Thymus (tissue), 11 donors: ENCODE data around the gene TGM5. TPM values are rescaled to one million over a fixed set of nuclear protein-coding genes. Genes with fewer than 3 reads are reported as not detected.

ENCODE experiments used
- DNase-seq, 9 donors: peaks; one replicate each; pipeline ENCODE4 v3.0.0-alpha.2; 2013; ENCODE audit warnings: low spot score in 9 of 9, low read depth in 6 of 9, missing footprints in 1 of 9
- H3K27ac ChIP-seq, 2 donors: one replicate each; pipeline ENCODE4 v1.5.1; 2013; ENCODE audit warnings: control low read depth in 1 of 2, low read depth in 1 of 2, low read length in 1 of 2, mild to moderate bottlenecking in 1 of 2, moderate library complexity in 1 of 2
- H3K27me3 ChIP-seq, 2 donors: one replicate each; pipeline ENCODE4 v1.5.1; 2013; ENCODE audit warnings: low read length in 1 of 2; ENCODE audit not compliant: control insufficient read depth in 2 of 2, insufficient read depth in 1 of 2
- H3K36me3 ChIP-seq, 2 donors: one replicate each; pipeline ENCODE4 v1.5.1; 2013; ENCODE audit warnings: low read length in 1 of 2, mild to moderate bottlenecking in 1 of 2, moderate library complexity in 1 of 2; ENCODE audit not compliant: control insufficient read depth in 2 of 2, insufficient read depth in 2 of 2
- H3K4me1 ChIP-seq, 2 donors: one replicate each; pipeline ENCODE4 v1.5.1; 2013; ENCODE audit warnings: low read length in 2 of 2; ENCODE audit not compliant: control insufficient read depth in 2 of 2, insufficient read depth in 2 of 2
- H3K4me3 ChIP-seq, 2 donors: one replicate each; pipeline ENCODE4 v1.5.1; 2013; ENCODE audit warnings: low read length in 2 of 2, control low read depth in 1 of 2, mild to moderate bottlenecking in 1 of 2
- H3K9me3 ChIP-seq, 2 donors: one replicate each; pipeline ENCODE4 v1.5.1; 2013; ENCODE audit warnings: low read length in 1 of 2, mild to moderate bottlenecking in 1 of 2; ENCODE audit not compliant: control insufficient read depth in 2 of 2, insufficient read depth in 1 of 2
- WGBS: extraction: QIAGEN DNeasy Blood & Tissue Kit; methylation state at CpG from one replicate; pipeline ENCODE4 v1.1.7; 2013; 5-methylcytosine and 5-hydroxymethylcytosine counted together
- polyA plus RNA-seq: library from polyadenylated mRNA; stranded (reverse); fragments of 200-250 nt; gene quantifications from one replicate; pipeline ENCODE4 v1.2.3, GENCODE V29; 2013
- total RNA-seq: library from RNA; stranded (reverse); fragments of 120-200 nt; gene quantifications from one replicate; pipeline ENCODE4 v1.2.4, GENCODE V29; 2013
- donor health status: healthy.

Gene TGM5
- total and polyA plus RNA-seq, 2 donors, result 0.19 to 1.2 TPM

GRCh38 chr15:43243020-43243645, 23.6 kb downstream of the TGM5 start:
- Histone ChIP-seq H3K27ac (no peak overlapping the region), H3K36me3 (no peaks in the 10 kb centered on the region), H3K27me3 (no peaks in the 10 kb centered on the region), H3K4me1 (peaks cover 0 to 7% of the 10 kb centered on the region in 2 donors), H3K9me3 (no peaks in the 10 kb centered on the region), H3K4me3 (no peak overlapping the region)
- WGBS, result 96% methylated on average over 2 of the region's 2 CpGs
- no peak for DNase-seq

GRCh38 chr15:43242616-43243015, 24.1 kb downstream of the TGM5 start:
- no peaks in the 10 kb centered on the region for H3K27me3 ChIP-seq
- peaks cover 0 to 7% of the 10 kb centered on the region in 2 donors for H3K4me1 ChIP-seq
- H3K36me3 ChIP-seq, result no peaks in the 10 kb centered on the region
- H3K9me3 ChIP-seq, result no peaks in the 10 kb centered on the region
- H3K4me3 ChIP-seq, result no peak overlapping the region
- H3K27ac ChIP-seq, result no peak overlapping the region
- no peak for DNase-seq
- WGBS, result 90% methylated on average over 5 of the region's 5 CpGs

GRCh38 chr15:43241100-43241499, 25.6 kb downstream of the TGM5 start:
- Histone ChIP-seq H3K27me3 (no peaks in the 10 kb centered on the region), H3K4me3 (no peak overlapping the region), H3K4me1 (peaks cover 0 to 7% of the 10 kb centered on the region in 2 donors), H3K27ac (no peak overlapping the region), H3K9me3 (no peaks in the 10 kb centered on the region), H3K36me3 (no peaks in the 10 kb centered on the region)
- WGBS, result 96% methylated on average over 1 of the region's 1 CpG
- DNase-seq, result no peak

GRCh38 chr15:43239732-43240491, 26.8 kb downstream of the TGM5 start:
- DNase-seq, result no peak
- WGBS, result 41% methylated on average over 7 of the region's 7 CpGs
- peaks cover 0 to 7% of the 10 kb centered on the region in 2 donors for H3K4me1 ChIP-seq
- H3K36me3 ChIP-seq, result no peaks in the 10 kb centered on the region
- no peaks in the 10 kb centered on the region for H3K27me3 ChIP-seq
- H3K9me3 ChIP-seq, result no peaks in the 10 kb centered on the region
- H3K4me3 ChIP-seq, result no peak overlapping the region
- no peak overlapping the region for H3K27ac ChIP-seq

GRCh38 chr15:43238671-43239131, 28.0 kb downstream of the TGM5 start:
- no peaks in the 10 kb centered on the region for H3K36me3 ChIP-seq
- H3K4me3 ChIP-seq, result no peak overlapping the region
- no peak overlapping the region for H3K27ac ChIP-seq
- H3K4me1 ChIP-seq, result peaks cover 0 to 7% of the 10 kb centered on the region in 2 donors
- H3K27me3 ChIP-seq, result no peaks in the 10 kb centered on the region
- no peaks in the 10 kb centered on the region for H3K9me3 ChIP-seq
- WGBS, result 79% methylated on average over 10 of the region's 10 CpGs
- DNase-seq, result no peak

GRCh38 chr15:43237842-43238470, 28.8 kb downstream of the TGM5 start:
- Histone ChIP-seq H3K36me3 (no peaks in the 10 kb centered on the region), H3K4me3 (no peak overlapping the region), H3K4me1 (peaks cover 0 to 7% of the 10 kb centered on the region in 2 donors), H3K27me3 (no peaks in the 10 kb centered on the region), H3K27ac (no peak overlapping the region), H3K9me3 (no peaks in the 10 kb centered on the region)
- 91% methylated on average over 9 of the region's 9 CpGs for WGBS
- no peak for DNase-seq

- no peak overlapping the region for H3K4me3 ChIP-seq
- no peaks in the 10 kb centered on the region for H3K36me3 ChIP-seq
- no peak overlapping the region for H3K27ac ChIP-seq
- no peaks in the 10 kb centered on the region for H3K27me3 ChIP-seq
- no peak for DNase-seq
- H3K9me3 ChIP-seq, result no peaks in the 10 kb centered on the region
- 98% methylated on average over 6 of the region's 6 CpGs for WGBS
- peaks cover 0 to 7% of the 10 kb centered on the region in 2 donors for H3K4me1 ChIP-seq
Measured at GRCh38 chr15:43235536-43235935, 31.2 kb downstream of the TGM5 start.

GRCh38 chr15:43232289-43232874, 34.3 kb downstream of the TGM5 start:
- 95% methylated on average over 3 of the region's 3 CpGs for WGBS
- Histone ChIP-seq H3K4me1 (no peaks in the 10 kb centered on the region), H3K36me3 (no peaks in the 10 kb centered on the region), H3K27ac (no peak overlapping the region), H3K4me3 (no peak overlapping the region), H3K27me3 (no peaks in the 10 kb centered on the region), H3K9me3 (no peaks in the 10 kb centered on the region)
- DNase-seq, result no peak

GRCh38 chr15:43230640-43231115, 36.0 kb downstream of the TGM5 start:
- DNase-seq, result no peak
- Histone ChIP-seq H3K27ac (no peak overlapping the region), H3K4me3 (no peak overlapping the region), H3K27me3 (no peaks in the 10 kb centered on the region), H3K36me3 (no peaks in the 10 kb centered on the region), H3K4me1 (no peaks in the 10 kb centered on the region), H3K9me3 (no peaks in the 10 kb centered on the region)
- WGBS, result 65% methylated on average over 2 of the region's 2 CpGs
